Activated gamma-delta T cell (primary cell): ENCODE data around the gene NDST1.

Experiments used
- DNase-seq: peaks from one replicate; lab custom pipeline; 2025; lab: John Stamatoyannopoulos, UW

NDST1 gene

GRCh38 chr5:150570333-150570732 lies 62.4 kb downstream of the NDST1 start:
- DNase-seq = no peak

GRCh38 chr5:150571836-150572235 lies 63.9 kb downstream of the NDST1 start:
- DNase-seq = no peak

- DNase-seq = no peak
These were observed 65.3 kb downstream of the NDST1 start for GRCh38 chr5:150573216-150573615.

GRCh38 chr5:150573867-150574817 lies 66.2 kb downstream of the NDST1 start:
- DNase-seq = no peak

- no peak for DNase-seq
These were observed 67.1 kb downstream of the NDST1 start for GRCh38 chr5:150574818-150575547.

DNA sequence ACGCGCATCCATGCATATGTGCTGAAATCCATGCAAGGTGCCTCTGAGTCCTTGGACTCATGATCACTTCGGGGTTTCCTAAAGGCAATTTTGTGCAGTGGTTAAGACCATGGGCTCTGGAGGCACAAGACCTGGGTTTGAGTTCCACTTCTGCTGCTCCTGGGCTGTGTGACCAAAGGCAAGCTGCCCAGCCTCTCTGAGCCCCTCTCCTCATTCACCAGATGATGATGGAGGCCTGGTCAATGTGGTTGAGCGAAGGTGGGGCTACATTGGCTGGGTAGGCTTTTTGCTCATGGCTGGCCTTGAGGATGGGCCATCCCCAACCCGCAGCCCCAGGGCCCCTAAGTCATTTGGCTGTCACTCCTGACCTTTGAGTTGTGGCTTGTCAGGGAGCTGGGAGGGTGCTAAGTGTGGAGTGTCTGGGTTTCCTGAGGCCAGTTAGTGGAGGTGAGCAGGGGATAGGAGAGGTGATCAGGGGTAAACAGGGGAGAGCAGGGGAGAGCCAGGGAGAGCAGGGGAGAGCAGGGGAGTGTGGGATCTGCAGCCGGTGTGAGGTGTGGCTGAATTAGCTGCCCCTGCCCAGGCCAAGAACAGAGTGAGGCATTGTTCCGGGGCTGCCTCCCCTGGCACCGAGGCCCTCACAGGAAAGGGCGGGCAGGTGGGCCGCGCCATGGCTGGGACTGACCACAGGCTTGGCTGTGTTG lies 68.0 kb downstream of the NDST1 start:
- DNase-seq = no peak

DNA sequence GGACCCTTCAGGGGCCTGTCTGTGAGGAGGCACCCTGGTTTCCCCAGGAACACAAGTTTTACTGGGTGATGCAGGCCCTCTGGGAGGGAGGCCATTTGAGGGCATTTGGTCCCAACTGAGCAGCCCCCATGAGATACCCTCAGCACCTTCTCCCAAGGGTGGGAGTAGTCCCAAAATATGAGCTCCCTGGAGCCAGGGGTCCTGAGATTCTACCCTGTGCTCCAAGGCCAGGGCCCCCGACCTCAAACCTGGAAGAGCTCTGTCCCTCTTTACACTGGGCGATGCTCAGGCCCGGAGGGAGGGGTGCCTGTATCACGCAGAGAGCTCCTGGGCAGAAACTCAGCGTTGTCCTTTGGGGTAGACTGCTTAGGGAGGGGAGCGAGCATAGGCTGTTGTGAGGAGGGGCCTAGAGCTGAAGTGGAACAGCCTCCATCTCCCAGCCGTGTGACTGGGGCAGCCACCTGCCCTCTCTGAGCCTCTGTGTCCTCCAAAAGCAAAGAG lies 68.6 kb downstream of the NDST1 start:
- no peak for DNase-seq

- DNase-seq = no peak
These were observed 69.6 kb downstream of the NDST1 start for GRCh38 chr5:150577378-150578139.

GRCh38 chr5:150578781-150579461 lies 71.0 kb downstream of the NDST1 start:
- DNase-seq = no peak

- DNase-seq = no peak
These were observed 71.8 kb downstream of the NDST1 start for GRCh38 chr5:150579462-150580400.

DNA sequence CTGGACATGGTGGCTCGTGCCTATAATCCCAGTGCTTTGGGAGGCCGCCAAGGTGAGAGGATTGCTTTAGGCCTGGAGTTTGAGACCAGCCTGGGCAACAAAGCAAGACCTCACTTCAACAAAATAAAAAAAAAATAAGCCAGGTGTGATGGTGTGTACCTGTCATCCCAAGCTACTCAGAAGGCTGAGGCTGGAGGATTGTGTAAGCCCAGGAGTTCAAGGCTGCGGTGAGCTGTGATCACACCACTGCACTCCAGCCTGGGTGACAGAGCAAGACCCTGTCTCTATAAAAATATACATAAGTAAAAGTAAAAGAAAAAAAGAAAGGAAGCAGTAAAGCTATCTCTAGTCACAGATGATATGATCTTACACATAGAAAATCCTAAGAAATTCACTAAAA lies 73.0 kb downstream of the NDST1 start:
- DNase-seq = no peak

DNA sequence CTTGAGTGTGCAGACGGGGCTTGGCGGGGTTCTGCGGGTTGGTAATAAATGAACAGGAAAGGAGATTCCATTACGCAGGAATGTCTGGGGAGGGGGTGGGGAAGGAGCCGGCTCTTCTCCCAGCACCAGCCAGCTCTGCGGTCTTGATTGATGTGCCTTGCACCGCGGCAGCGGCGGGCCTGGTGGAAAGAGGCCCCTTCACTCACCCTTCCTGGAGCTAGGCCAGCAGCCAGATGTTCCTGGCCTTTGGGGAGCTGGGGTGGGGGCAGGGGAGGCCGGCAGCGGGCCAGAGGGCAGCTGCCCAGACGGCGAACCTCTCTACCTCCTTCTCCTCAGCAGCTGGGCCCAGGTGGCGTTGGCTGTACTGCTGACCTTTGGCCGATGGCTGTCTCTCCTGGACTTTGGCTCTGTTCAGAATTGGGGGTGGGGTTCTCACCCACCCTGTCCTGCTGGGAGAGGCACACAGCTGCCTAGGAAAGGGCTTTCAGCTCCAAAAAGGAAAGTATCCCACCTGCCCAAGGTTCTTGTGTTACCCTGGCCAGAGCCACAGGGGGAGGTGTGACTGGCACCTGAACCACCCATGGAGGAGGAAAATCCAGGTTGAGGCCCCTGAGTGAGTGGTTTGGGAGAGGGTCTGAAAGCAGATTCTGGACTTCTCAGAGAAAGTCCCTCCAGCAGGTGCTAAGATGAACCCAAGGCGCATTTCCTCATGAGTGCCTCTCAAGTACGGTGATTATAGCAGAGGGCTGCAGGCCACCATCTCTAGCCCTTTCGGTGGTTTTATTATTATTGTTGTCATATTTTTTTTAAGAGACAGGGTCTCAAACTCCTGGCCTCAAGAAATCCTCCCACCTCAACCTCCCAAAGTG lies 74.5 kb downstream of the NDST1 start:
- DNase-seq = no peak

GRCh38 chr5:150583541-150584225 lies 75.8 kb downstream of the NDST1 start:
- DNase-seq = no peak

DNA sequence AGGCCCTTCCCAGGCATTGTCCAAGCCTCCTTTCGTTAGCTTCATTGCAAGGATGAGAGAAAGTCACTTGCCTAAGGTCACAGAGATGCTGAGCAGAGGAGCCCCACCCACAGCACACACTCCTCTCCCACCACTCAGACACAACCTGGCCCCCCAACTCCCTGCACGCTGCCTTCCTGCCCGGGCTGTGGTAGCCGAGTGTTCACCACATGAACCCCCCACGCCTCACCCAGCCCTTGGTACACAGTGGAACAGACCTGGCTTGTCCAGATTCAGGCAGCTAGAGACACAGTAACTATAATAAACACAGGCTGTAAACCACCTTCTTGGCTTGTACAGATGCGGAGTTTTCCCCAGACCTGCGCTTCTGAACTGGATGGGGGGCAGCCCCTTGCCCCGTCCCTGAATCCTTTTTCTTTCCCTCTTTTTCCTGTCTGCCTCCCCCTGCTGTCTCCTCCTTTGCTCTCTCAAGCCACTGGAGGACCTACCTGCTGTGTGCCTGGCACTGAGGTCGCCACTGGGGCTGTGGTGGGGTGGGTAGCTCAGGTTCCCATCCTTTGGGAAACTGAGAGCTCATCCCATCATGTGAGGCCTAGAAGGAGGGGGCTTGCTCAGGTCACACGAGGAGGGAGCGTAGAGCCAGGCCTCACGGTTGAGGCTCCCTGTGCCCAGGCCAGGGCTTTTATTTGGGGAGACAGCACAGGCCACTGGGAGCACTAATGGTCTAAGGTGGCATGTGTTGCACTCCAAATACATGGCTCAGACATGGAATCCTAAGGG lies 76.8 kb downstream of the NDST1 start:
- DNase-seq = no peak

DNA sequence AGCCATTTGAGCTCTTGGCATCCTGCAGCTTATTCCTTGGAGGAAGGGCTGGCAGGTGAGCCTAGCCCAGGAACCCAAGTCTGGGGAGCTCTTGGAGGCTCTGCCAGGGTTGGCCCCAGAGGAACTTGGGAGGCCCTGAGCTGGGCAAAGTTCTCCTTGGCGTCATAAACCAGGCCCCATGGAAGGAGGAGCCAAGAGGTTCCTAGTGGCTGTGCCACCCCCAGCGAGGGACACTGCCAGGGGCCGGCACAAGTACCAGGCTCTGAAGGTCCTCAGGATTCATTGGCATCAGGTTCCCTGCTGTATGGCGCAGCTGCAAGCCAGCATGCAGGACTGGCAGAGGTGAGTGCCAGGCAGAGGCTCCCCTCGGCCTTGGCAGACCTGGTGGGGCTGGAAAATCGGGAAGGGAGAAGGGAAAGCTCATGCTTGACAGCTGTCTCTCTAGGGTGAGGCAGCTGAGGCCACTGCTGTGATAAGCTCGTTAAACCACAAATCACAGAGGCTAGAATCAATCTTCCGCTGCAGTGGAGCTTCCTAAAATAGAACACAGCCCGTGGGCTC lies 77.9 kb downstream of the NDST1 start:
- no peak for DNase-seq

GRCh38 chr5:150587016-150587415 lies 79.1 kb downstream of the NDST1 start:
- no peak for DNase-seq
